ENCODE results near the gene TCEA3.

The TCEA3 gene

GRCh38 chr1:23446661-23447310 is 22.2 kb upstream of the TCEA3 start:
- H3F3A ChIP-seq (ENCODE audit: insufficient read depth, low read length): no peaks in the 10 kb centered on the region
- no peaks in the 10 kb centered on the region for H3K9me2 ChIP-seq (replicated peaks; ENCODE audit: insufficient read depth, low read length)
- no peak for DNase-seq
- no peak overlapping the region for H3K4me3 ChIP-seq (ENCODE audit: low read length)
- H3K4me1 ChIP-seq (ENCODE audit: low read length): 0 out of 2 replicates have a peak, but pooled peaks cover 4% of the 10 kb centered on the region
- H2AFZ ChIP-seq (ENCODE audit: low read length): no peak overlapping the region
- H3K4me2 ChIP-seq (ENCODE audit: low read depth, low read length): no peak overlapping the region
- H3K9ac ChIP-seq (ENCODE audit: low read length): no peak overlapping the region
- H3K79me2 ChIP-seq (ENCODE audit: low read length): no peaks in the 10 kb centered on the region
- H3K36me3 ChIP-seq (replicated peaks; ENCODE audit: insufficient read depth, low read length): no peaks in the 10 kb centered on the region
- TF ChIP-seq EZH2 (optimal IDR thresholded peaks at IDR 0.05; ENCODE audit: low read depth, low read length) (no peak), EZH2phosphoT487 (IDR thresholded peaks at IDR 0.05; ENCODE audit: low read length) (no peak), CTCF (IDR thresholded peaks at IDR 0.05; ENCODE audit: low read length) (no peak)
- H3K27me3 ChIP-seq (replicated peaks; ENCODE audit: insufficient read depth, low read length): no peaks in the 10 kb centered on the region
- no peaks in the 10 kb centered on the region for H3K9me3 ChIP-seq (replicated peaks; ENCODE audit: insufficient read depth, low read length)
- no peak overlapping the region for H3K27ac ChIP-seq (ENCODE audit: low read length)
- no peaks in the 10 kb centered on the region for H4K20me1 ChIP-seq (ENCODE audit: insufficient read depth, low read length)

GRCh38 chr1:23444596-23445390 is 20.2 kb upstream of the TCEA3 start:
- no peak overlapping the region for H2AFZ ChIP-seq (ENCODE audit: low read length)
- no peak overlapping the region for H3K27ac ChIP-seq (ENCODE audit: low read length)
- no peak overlapping the region for H3K4me2 ChIP-seq (ENCODE audit: low read depth, low read length)
- no peaks in the 10 kb centered on the region for H3F3A ChIP-seq (ENCODE audit: insufficient read depth, low read length)
- H3K4me3 ChIP-seq (ENCODE audit: low read length): no peak overlapping the region
- DNase-seq: no peak
- H3K27me3 ChIP-seq (replicated peaks; ENCODE audit: insufficient read depth, low read length): no peaks in the 10 kb centered on the region
- no peaks in the 10 kb centered on the region for H3K9me2 ChIP-seq (replicated peaks; ENCODE audit: insufficient read depth, low read length)
- no peaks in the 10 kb centered on the region for H4K20me1 ChIP-seq (ENCODE audit: insufficient read depth, low read length)
- no peak overlapping the region for H3K9ac ChIP-seq (ENCODE audit: low read length)
- H3K79me2 ChIP-seq (ENCODE audit: low read length): no peaks in the 10 kb centered on the region
- no peaks in the 10 kb centered on the region for H3K36me3 ChIP-seq (replicated peaks; ENCODE audit: insufficient read depth, low read length)
- H3K4me1 ChIP-seq (ENCODE audit: low read length): 0 out of 2 replicates have a peak, but pooled peaks cover 4% of the 10 kb centered on the region
- H3K9me3 ChIP-seq (replicated peaks; ENCODE audit: insufficient read depth, low read length): no peaks in the 10 kb centered on the region
- TF ChIP-seq EZH2phosphoT487 (IDR thresholded peaks at IDR 0.05; ENCODE audit: low read length) (no peak), CTCF (IDR thresholded peaks at IDR 0.05; ENCODE audit: low read length) (no peak), EZH2 (optimal IDR thresholded peaks at IDR 0.05; ENCODE audit: low read depth, low read length) (no peak)

DNA sequence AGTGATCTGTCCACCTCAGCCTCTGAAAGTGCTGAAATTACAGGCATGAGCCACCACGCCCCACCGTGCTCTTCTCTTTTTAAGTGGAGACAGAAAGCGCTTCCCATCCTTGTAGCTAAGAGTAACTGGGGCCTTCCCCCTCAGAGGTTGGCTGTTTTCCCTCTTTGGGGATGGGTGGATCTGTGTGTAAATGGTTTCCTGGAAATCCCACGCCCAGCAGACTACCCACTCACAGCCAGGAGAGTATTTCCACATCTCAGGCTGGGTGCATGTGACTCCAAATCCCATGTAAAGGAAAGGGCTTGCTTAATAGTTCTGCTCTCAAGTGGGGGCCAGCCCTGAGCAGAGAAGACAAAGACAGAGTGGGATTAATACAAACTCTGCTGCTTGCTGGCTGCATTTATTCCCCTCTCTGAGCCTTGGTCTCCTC is 19.6 kb upstream of the TCEA3 start:
- no peak overlapping the region for H3K27ac ChIP-seq (ENCODE audit: low read length)
- no peaks in the 10 kb centered on the region for H3K36me3 ChIP-seq (replicated peaks; ENCODE audit: insufficient read depth, low read length)
- no peaks in the 10 kb centered on the region for H3K27me3 ChIP-seq (replicated peaks; ENCODE audit: insufficient read depth, low read length)
- H3F3A ChIP-seq (ENCODE audit: insufficient read depth, low read length): no peaks in the 10 kb centered on the region
- H2AFZ ChIP-seq (ENCODE audit: low read length): no peak overlapping the region
- no peak overlapping the region for H3K9ac ChIP-seq (ENCODE audit: low read length)
- H3K4me2 ChIP-seq (ENCODE audit: low read depth, low read length): no peak overlapping the region
- H3K79me2 ChIP-seq (ENCODE audit: low read length): no peaks in the 10 kb centered on the region
- 0 out of 2 replicates have a peak, but pooled peaks cover 4% of the 10 kb centered on the region for H3K4me1 ChIP-seq (ENCODE audit: low read length)
- H4K20me1 ChIP-seq (ENCODE audit: insufficient read depth, low read length): no peaks in the 10 kb centered on the region
- TF ChIP-seq EZH2 (optimal IDR thresholded peaks at IDR 0.05; ENCODE audit: low read depth, low read length): no peak
- TF ChIP-seq EZH2phosphoT487 (IDR thresholded peaks at IDR 0.05; ENCODE audit: low read length): no peak
- TF ChIP-seq CTCF (IDR thresholded peaks at IDR 0.05; ENCODE audit: low read length): no peak
- H3K9me2 ChIP-seq (replicated peaks; ENCODE audit: insufficient read depth, low read length): no peaks in the 10 kb centered on the region
- DNase-seq: no peak
- no peak overlapping the region for H3K4me3 ChIP-seq (ENCODE audit: low read length)
- H3K9me3 ChIP-seq (replicated peaks; ENCODE audit: insufficient read depth, low read length): no peaks in the 10 kb centered on the region
